PC-9 (cell line): ENCODE results near the gene F7. TPM values are rescaled to one million over a fixed set of nuclear protein-coding genes. Genes with fewer than 3 reads are reported as not detected.

Source experiments
- BruUV-seq: library from RNA; stranded (reverse); fragments of 400-500 nt; replicated peaks from 2 replicates; lab custom pipeline; 2021; lab: Mats Ljungman, UMichigan
- CTCF ChIA-PET: fragments of 300-600 bp; sonication (Branson Sonifier 250); formaldehyde crosslinking; loops from one replicate; lab custom pipeline; 2022; ENCODE audit warnings: antibody characterized with exemption; lab: Charles Lee
- POLR2A ChIA-PET: fragments of 300-600 bp; sonication (Branson Sonifier 250); formaldehyde crosslinking; loops from one replicate; lab custom pipeline; 2022; ENCODE audit warnings: antibody characterized with exemption; ENCODE audit not compliant: unreplicated experiment; lab: Charles Lee
- DNase-seq, 2 experiments: peaks; one replicate each; pipeline versions ENCODE4 v3.0.0 to v3.0.0-alpha.2; 2015 to 2022; ENCODE audit warnings: mixed read lengths in 1 of 2
- H2AFZ ChIP-seq: fragments of 200-600 bp; sonication (generic); 2 replicates; pipeline ENCODE4 v1.8.1; 2017; ENCODE audit warnings: antibody characterized with exemption
- H3F3A ChIP-seq: fragments of 200-600 bp; sonication (generic); 2 replicates; pipeline ENCODE4 v1.8.1; 2017; ENCODE audit warnings: antibody characterized with exemption, mild to moderate bottlenecking, low read depth; ENCODE audit not compliant: insufficient read depth
- H3K27ac ChIP-seq: fragments of 200-600 bp; sonication (generic); 2 replicates; pipeline ENCODE4 v1.6.1; 2016; ENCODE audit warnings: mixed run types
- H3K27me3 ChIP-seq: fragments of 200-600 bp; sonication (generic); 2 replicates; pipeline ENCODE4 v1.6.1; 2016; ENCODE audit warnings: low read depth, mixed run types; ENCODE audit not compliant: insufficient read depth
- H3K36me3 ChIP-seq: fragments of 200-600 bp; sonication (generic); 2 replicates; pipeline ENCODE4 v1.6.1; 2016; ENCODE audit warnings: low read depth, mixed run types
- H3K4me1 ChIP-seq: fragments of 200-600 bp; sonication (generic); replicated peaks from 2 replicates; pipeline ENCODE4 v1.6.1; 2016; ENCODE audit warnings: mixed run types; ENCODE audit not compliant: insufficient read depth
- H3K4me2 ChIP-seq: fragments of 200-600 bp; sonication (generic); 2 replicates; pipeline ENCODE4 v1.6.1; 2017; ENCODE audit warnings: mixed run types
- H3K4me3 ChIP-seq: fragments of 200-600 bp; sonication (generic); 2 replicates; pipeline ENCODE4 v1.6.1; 2016; ENCODE audit warnings: mixed run types
- H3K79me2 ChIP-seq: fragments of 200-600 bp; sonication (generic); 2 replicates; pipeline ENCODE4 v1.6.1; 2017; ENCODE audit warnings: low read depth, mixed run types
- H3K9me2 ChIP-seq: fragments of 200-600 bp; sonication (generic); 2 replicates; pipeline ENCODE4 v1.8.1; 2017; ENCODE audit warnings: mild to moderate bottlenecking; ENCODE audit not compliant: insufficient read depth
- H3K9me3 ChIP-seq: fragments of 200-600 bp; sonication (generic); 2 replicates; pipeline ENCODE4 v1.8.1; 2016; ENCODE audit warnings: low read depth; ENCODE audit not compliant: insufficient read depth
- H4K20me1 ChIP-seq: fragments of 200-600 bp; sonication (generic); 2 replicates; pipeline ENCODE4 v1.8.1; 2017; ENCODE audit not compliant: insufficient read depth
- CTCF ChIP-seq: fragments of 200-600 bp; sonication (generic); conservative IDR thresholded peaks from 2 replicates; pipeline ENCODE4 v1.6.1; 2017; ENCODE audit warnings: mixed run types, antibody characterized with exemption, mild to moderate bottlenecking, moderate library complexity
- EZH2 ChIP-seq: fragments of 200-600 bp; sonication (generic); IDR thresholded peaks from 2 replicates; pipeline ENCODE4 v1.8.0; 2017; ENCODE audit warnings: antibody characterized with exemption, low read depth
- intact Hi-C: fragments of 100-400 bp; cut with micrococcal nuclease; formaldehyde crosslinking; loops from one replicate; pipeline ENCODE4 v1.10.0; 2022; ENCODE audit not compliant: unreplicated experiment
- total RNA-seq: library from RNA; stranded (reverse); gene quantifications from 2 replicates; pipeline ENCODE4 v1.2.3, GENCODE V29; 2021

The F7 gene
- total RNA-seq, 1 experiment from 2014 or later: not detected

DNA sequence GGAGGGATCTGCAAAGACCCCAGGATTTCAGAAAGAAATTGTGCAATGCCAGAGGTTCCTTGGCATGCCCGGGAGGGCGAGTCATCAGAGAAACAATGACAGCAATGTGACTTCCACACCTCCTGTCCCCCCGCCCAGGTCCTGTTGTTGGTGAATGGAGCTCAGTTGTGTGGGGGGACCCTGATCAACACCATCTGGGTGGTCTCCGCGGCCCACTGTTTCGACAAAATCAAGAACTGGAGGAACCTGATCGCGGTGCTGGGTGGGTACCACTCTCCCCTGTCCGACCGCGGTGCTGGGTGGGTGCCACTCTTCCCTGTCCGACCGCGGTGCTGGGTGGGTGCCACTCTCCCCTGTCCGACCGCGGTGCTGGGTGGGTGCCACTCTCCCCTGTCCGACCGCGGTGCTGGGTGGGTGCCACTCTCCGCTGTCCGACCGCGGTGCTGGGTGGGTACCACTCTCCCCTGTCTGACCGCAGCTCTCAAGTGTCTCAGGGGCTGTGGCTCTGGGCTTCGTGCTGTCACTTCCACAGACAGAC lies 11.8 kb downstream of the F7 start:
- no peak for TF ChIP-seq CTCF
- CTCF ChIA-PET: no interaction called here
- no peak overlapping the region for H3K4me3 ChIP-seq
- no peaks in the 10 kb centered on the region for H3K79me2 ChIP-seq
- peaks cover 69% of the 10 kb centered on the region for H3K27me3 ChIP-seq
- no peaks in the 10 kb centered on the region for H3K9me2 ChIP-seq
- H2AFZ ChIP-seq: no peak overlapping the region
- no peaks in the 10 kb centered on the region for H3K9me3 ChIP-seq
- BruUV-seq: no TSS peak
- H3K4me2 ChIP-seq: no peak overlapping the region
- no peak for DNase-seq
- no peak overlapping the region for H3K27ac ChIP-seq
- no peaks in the 10 kb centered on the region for H4K20me1 ChIP-seq
- POLR2A ChIA-PET: no interaction called here
- no peaks in the 10 kb centered on the region for H3F3A ChIP-seq
- no peaks in the 10 kb centered on the region for H3K4me1 ChIP-seq
- intact Hi-C loops: no loop called here
- H3K36me3 ChIP-seq: no peaks in the 10 kb centered on the region

GRCh38 chr13:113117911-113118260 lies 12.3 kb downstream of the F7 start:
- intact Hi-C loops: no loop called here
- BruUV-seq: no TSS peak
- CTCF ChIA-PET: no interaction called here

GRCh38 chr13:113118261-113119021 lies 12.8 kb downstream of the F7 start:
- no peaks in the 10 kb centered on the region for H3K4me1 ChIP-seq
- no peak overlapping the region for H3K4me3 ChIP-seq
- H3K9me3 ChIP-seq: no peaks in the 10 kb centered on the region
- H3F3A ChIP-seq: no peaks in the 10 kb centered on the region
- TF ChIP-seq EZH2: no peak
- no peak for TF ChIP-seq CTCF
- POLR2A ChIA-PET: no interaction called here
- intact Hi-C loops: no loop called here
- peaks cover 80% of the 10 kb centered on the region for H3K27me3 ChIP-seq
- CTCF ChIA-PET: no interaction called here
- no peaks in the 10 kb centered on the region for H3K79me2 ChIP-seq
- H4K20me1 ChIP-seq: no peaks in the 10 kb centered on the region
- DNase-seq: no peak
- no TSS peak for BruUV-seq
- H2AFZ ChIP-seq: no peak overlapping the region
- no peak overlapping the region for H3K27ac ChIP-seq
- H3K9me2 ChIP-seq: no peaks in the 10 kb centered on the region
- H3K4me2 ChIP-seq: no peak overlapping the region
- H3K36me3 ChIP-seq: no peaks in the 10 kb centered on the region

More at GRCh38 chr13:113117911-113118260, 12.3 kb downstream of the F7 start:
- H3K4me1 ChIP-seq: no peaks in the 10 kb centered on the region
- POLR2A ChIA-PET: no interaction called here
- H2AFZ ChIP-seq: no peak overlapping the region
- TF ChIP-seq CTCF: no peak
- TF ChIP-seq EZH2: no peak
- no peaks in the 10 kb centered on the region for H3K79me2 ChIP-seq
- H3K4me2 ChIP-seq: no peak overlapping the region
- no peak overlapping the region for H3K4me3 ChIP-seq
- no peaks in the 10 kb centered on the region for H3K9me2 ChIP-seq
- no peaks in the 10 kb centered on the region for H3F3A ChIP-seq
- peaks cover 74% of the 10 kb centered on the region for H3K27me3 ChIP-seq
- no peak for DNase-seq
- H3K36me3 ChIP-seq: no peaks in the 10 kb centered on the region
- H3K9me3 ChIP-seq: no peaks in the 10 kb centered on the region
- no peaks in the 10 kb centered on the region for H4K20me1 ChIP-seq
- no peak overlapping the region for H3K27ac ChIP-seq
